Keratinocyte (primary cell): ENCODE results near the gene TMEM18. TPM values are rescaled to one million over a fixed set of nuclear protein-coding genes. Genes with fewer than 3 reads are reported as not detected.

Experiments used
- DNase-seq: peaks from one replicate; pipeline ENCODE4 v3.0.0-alpha.2; 2011; ENCODE audit warnings: low read depth, missing footprints, low spot score
- FAIRE-seq: peaks from 2 replicates; lab custom pipeline; 2011; peaks lifted over from hg19 to GRCh38; lab: Jason Lieb, UNC
- H2AFZ ChIP-seq: 2 replicates; pipeline ENCODE4 v1.6.0; 2012; ENCODE audit warnings: low read length, control low read depth, inconsistent platforms; ENCODE audit not compliant: control insufficient read depth
- H3K27ac ChIP-seq: 2 replicates; pipeline ENCODE4 v1.5.1; 2011; ENCODE audit warnings: low read length; ENCODE audit not compliant: control insufficient read depth, insufficient read depth
- H3K27me3 ChIP-seq: 3 replicates; pipeline ENCODE4 v1.6.0; 2011; ENCODE audit warnings: low read length; ENCODE audit not compliant: control insufficient read depth, insufficient read depth; ENCODE audit errors: extremely low read depth
- H3K36me3 ChIP-seq, 2 experiments: 2 replicates in 1 of 2; 3 replicates in 1 of 2; pipeline ENCODE4 v1.5.1; 2011; ENCODE audit warnings: low read length in 2 of 2, mild to moderate bottlenecking in 1 of 2; ENCODE audit not compliant: control insufficient read depth in 2 of 2, insufficient read depth in 2 of 2; ENCODE audit errors: extremely low read depth in 1 of 2
- H3K4me1 ChIP-seq: 3 replicates; pipeline ENCODE4 v1.5.1; 2011; ENCODE audit warnings: low read length; ENCODE audit not compliant: control insufficient read depth, insufficient read depth; ENCODE audit errors: extremely low read depth
- H3K4me2 ChIP-seq: 3 replicates; pipeline ENCODE4 v1.6.0; 2011; ENCODE audit warnings: low read depth, low read length; ENCODE audit not compliant: control insufficient read depth, insufficient read depth; ENCODE audit errors: extremely low read depth
- H3K4me3 ChIP-seq, 3 experiments: fragments of 200-600 bp in 1 of 3; sonication (generic) in 1 of 3; 2 replicates in 2 of 3; 3 replicates in 1 of 3; pipeline ENCODE4 v1.5.1; 2011 to 2016; ENCODE audit warnings: low read length in 3 of 3, mild to moderate bottlenecking in 3 of 3, control low read depth in 2 of 3, inconsistent platforms in 1 of 3, low read depth in 1 of 3, mixed read lengths in 1 of 3, mixed run types in 1 of 3, moderate library complexity in 1 of 3; ENCODE audit not compliant: control insufficient read depth in 2 of 3, insufficient read depth in 2 of 3; ENCODE audit errors: extremely low read depth in 1 of 3
- H3K79me2 ChIP-seq: 2 replicates; pipeline ENCODE4 v1.6.0; 2012; ENCODE audit warnings: low read length; ENCODE audit not compliant: control insufficient read depth, insufficient read depth
- H3K9ac ChIP-seq: 3 replicates; pipeline ENCODE4 v1.6.0; 2011; ENCODE audit warnings: low read length; ENCODE audit not compliant: control insufficient read depth, insufficient read depth; ENCODE audit errors: extremely low read depth
- H3K9me1 ChIP-seq: 3 replicates; pipeline ENCODE4 v1.6.0; 2011; ENCODE audit warnings: low read length; ENCODE audit not compliant: control insufficient read depth, insufficient read depth; ENCODE audit errors: extremely low read depth
- H3K9me3 ChIP-seq: 2 replicates; pipeline ENCODE4 v1.5.1; 2012; ENCODE audit warnings: low read depth, low read length; ENCODE audit not compliant: control insufficient read depth
- H4K20me1 ChIP-seq: 3 replicates; pipeline ENCODE4 v1.6.0; 2011; ENCODE audit warnings: low read length; ENCODE audit not compliant: control insufficient read depth, insufficient read depth; ENCODE audit errors: extremely low read depth
- EZH2 ChIP-seq: IDR thresholded peaks from one replicate; pipeline ENCODE4 v1.6.1; 2012; ENCODE audit warnings: inconsistent platforms, mild to moderate bottlenecking, low read length, moderate library complexity
- dilution Hi-C: fragments of 300-500 bp; cut with MboI; formaldehyde crosslinking; loops from one replicate; pipeline ENCODE4 v1.7.0; 2020; ENCODE audit warnings: low sequenced_read_pairs; ENCODE audit not compliant: extremely low pct_ligation_motif_present
- polyA plus RNA-seq, 5 experiments: library from polyadenylated mRNA; depleted of rRNA in 3 of 5; stranded (reverse) in 3 of 5; stranded (forward) in 1 of 5; unstranded in 1 of 5; fragments of >200 nt; gene quantifications; 1 replicate in 1 of 5; 2 replicates in 3 of 5; 3 replicates in 1 of 5; pipeline versions ENCODE4 v1.2.1 to v1.2.3, GENCODE V29; 2011 to 2012; ENCODE audit warnings: missing spikeins in 2 of 5, low read depth in 1 of 5, low replicate concordance in 1 of 5
- TF ChIP-seq, protein P1 (sequence below), 3 experiments: IDR thresholded peaks in 1 of 3; conservative IDR thresholded peaks in 1 of 3; optimal IDR thresholded peaks in 1 of 3; 2 replicates in 2 of 3; 3 replicates in 1 of 3; pipeline versions ENCODE3 to v1.5.1; 2011; ENCODE audit warnings: low read length in 3 of 3, mild to moderate bottlenecking in 3 of 3, moderate library complexity in 2 of 3, control low read depth in 1 of 3, inconsistent platforms in 1 of 3; ENCODE audit not compliant: insufficient read depth in 2 of 3; ENCODE audit errors: extremely low read depth in 1 of 3

Gene TMEM18
- polyA plus RNA-seq, 1 donor (not counting 4 experiments of a cell fraction or from before 2014, with no cell fraction given): 27.7 TPM

DNA sequence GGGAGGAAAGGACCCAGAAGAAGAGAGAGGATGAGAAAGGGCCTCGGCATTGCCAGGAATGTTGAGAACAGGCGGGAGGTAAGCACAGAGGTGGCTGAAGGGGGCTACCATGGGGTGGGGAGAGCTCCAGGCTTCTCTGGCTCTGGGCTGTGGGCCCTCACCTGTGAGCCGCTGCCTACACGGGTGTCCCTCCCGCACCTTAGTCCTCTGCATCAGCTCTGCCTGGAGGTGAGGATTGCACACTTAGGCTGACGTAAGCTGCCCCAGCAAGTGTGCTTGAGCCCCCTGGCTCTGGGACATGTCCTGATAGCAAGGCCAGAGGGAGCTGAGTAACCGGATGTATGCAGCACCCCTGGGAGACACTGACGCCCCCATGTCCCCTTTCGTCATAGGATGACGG, 33.9 kb downstream of the TMEM18 start:
- FAIRE-seq (no peak), DNase-seq (no peak)
- no peak overlapping the region for H2AFZ ChIP-seq

DNA sequence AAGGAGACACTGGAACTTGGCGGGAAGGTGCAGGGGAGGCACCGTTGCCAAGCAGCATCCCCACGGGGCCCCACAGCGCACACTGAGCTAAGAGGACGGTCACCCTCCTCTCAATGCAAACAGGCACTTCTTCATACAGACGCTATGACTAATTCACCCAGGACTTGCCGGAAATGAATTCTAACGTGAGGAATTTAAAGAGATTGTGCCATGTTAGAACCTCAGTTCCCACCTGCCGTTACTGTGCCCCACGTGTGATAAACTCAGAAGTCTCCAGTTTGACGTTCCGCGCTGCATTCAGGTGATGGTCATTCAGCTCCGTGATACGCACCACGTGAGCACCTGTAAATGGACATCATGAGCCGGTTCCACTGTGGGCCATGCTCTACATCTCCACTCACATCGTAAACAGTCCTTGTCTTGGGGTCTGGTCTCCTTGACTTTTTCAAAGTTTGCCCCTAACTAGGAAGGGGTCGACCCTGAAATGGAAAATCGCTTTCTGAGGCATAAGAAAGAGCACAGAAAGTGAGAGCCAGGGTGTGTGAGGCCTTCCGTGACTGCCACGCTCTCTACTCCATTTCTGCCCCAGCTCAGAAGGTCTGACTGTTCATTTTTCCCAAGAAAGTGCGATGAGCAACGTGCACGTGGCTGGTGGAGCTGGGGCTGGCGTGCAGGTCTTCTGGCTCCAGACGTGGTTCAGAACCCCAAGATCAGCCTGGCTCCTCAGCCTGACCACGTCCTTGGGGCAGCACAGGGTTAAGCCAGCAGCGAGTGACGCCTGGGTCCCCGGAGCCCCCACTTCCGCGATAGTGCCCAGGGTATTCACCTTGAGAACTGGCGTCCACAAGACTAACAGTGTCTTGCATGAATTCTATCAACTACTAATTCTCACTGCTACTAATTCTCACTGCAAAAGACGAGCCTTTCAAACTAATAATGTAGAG, 35.1 kb downstream of the TMEM18 start:
- FAIRE-seq (no peak), DNase-seq (no peak)
- H3K4me1 ChIP-seq: peaks cover 4% of the 10 kb centered on the region
- no peaks in the 10 kb centered on the region for H3K27me3 ChIP-seq
- H3K27ac ChIP-seq: no peak overlapping the region
- no peak overlapping the region for H2AFZ ChIP-seq
- H4K20me1 ChIP-seq: no peaks in the 10 kb centered on the region
- no peaks in the 10 kb centered on the region for H3K79me2 ChIP-seq
- H3K36me3 ChIP-seq: no peaks in the 10 kb centered on the region
- H3K4me2 ChIP-seq: no peak overlapping the region
- H3K9ac ChIP-seq: no peak overlapping the region
- no peaks in the 10 kb centered on the region for H3K9me1 ChIP-seq
- TF ChIP-seq, protein P1, sequence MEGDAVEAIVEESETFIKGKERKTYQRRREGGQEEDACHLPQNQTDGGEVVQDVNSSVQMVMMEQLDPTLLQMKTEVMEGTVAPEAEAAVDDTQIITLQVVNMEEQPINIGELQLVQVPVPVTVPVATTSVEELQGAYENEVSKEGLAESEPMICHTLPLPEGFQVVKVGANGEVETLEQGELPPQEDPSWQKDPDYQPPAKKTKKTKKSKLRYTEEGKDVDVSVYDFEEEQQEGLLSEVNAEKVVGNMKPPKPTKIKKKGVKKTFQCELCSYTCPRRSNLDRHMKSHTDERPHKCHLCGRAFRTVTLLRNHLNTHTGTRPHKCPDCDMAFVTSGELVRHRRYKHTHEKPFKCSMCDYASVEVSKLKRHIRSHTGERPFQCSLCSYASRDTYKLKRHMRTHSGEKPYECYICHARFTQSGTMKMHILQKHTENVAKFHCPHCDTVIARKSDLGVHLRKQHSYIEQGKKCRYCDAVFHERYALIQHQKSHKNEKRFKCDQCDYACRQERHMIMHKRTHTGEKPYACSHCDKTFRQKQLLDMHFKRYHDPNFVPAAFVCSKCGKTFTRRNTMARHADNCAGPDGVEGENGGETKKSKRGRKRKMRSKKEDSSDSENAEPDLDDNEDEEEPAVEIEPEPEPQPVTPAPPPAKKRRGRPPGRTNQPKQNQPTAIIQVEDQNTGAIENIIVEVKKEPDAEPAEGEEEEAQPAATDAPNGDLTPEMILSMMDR (optimal IDR thresholded peaks at IDR 0.05 in 1 of 3, IDR thresholded peaks at IDR 0.05 in 1 of 3, conservative IDR thresholded peaks at IDR 0.05 in 1 of 3; ENCODE audit: extremely low read depth in 1 of 3, insufficient read depth in 2 of 3, low read length in 3 of 3): no peak
- TF ChIP-seq EZH2: no peak
- no peak overlapping the region for H3K4me3 ChIP-seq
- dilution Hi-C loops: no loop called here
- H3K9me3 ChIP-seq: no peaks in the 10 kb centered on the region

More for the DNA sequence above, 33.9 kb downstream of the TMEM18 start:
- H3K27ac ChIP-seq: no peak overlapping the region
- H3K4me1 ChIP-seq: peaks cover 4% of the 10 kb centered on the region
- no peak overlapping the region for H3K9ac ChIP-seq
- dilution Hi-C loops: no loop called here
- no peaks in the 10 kb centered on the region for H3K27me3 ChIP-seq
- H3K9me3 ChIP-seq: no peaks in the 10 kb centered on the region
- H3K36me3 ChIP-seq: no peaks in the 10 kb centered on the region
- no peaks in the 10 kb centered on the region for H4K20me1 ChIP-seq
- H3K4me3 ChIP-seq: no peak overlapping the region
- H3K79me2 ChIP-seq: no peaks in the 10 kb centered on the region
- H3K9me1 ChIP-seq: no peaks in the 10 kb centered on the region
- no peak overlapping the region for H3K4me2 ChIP-seq
- TF ChIP-seq EZH2: no peak
- TF ChIP-seq, protein P1 (optimal IDR thresholded peaks at IDR 0.05 in 1 of 3, IDR thresholded peaks at IDR 0.05 in 1 of 3, conservative IDR thresholded peaks at IDR 0.05 in 1 of 3; ENCODE audit: extremely low read depth in 1 of 3, insufficient read depth in 2 of 3, low read length in 3 of 3): no peak
